Fibroblast of lung (primary cell): ENCODE results near the gene SH3BP4. TPM values are rescaled to one million over a fixed set of nuclear protein-coding genes. Genes with fewer than 3 reads are reported as not detected.

Experiments
- DNase-seq, 2 donors: peaks; one replicate each; pipeline versions ENCODE4 v3.0.0 to v3.0.0-alpha.2; 2010; ENCODE audit warnings: low read depth in 2 of 2
- H2AFZ ChIP-seq: 2 replicates; pipeline ENCODE4 v1.5.1; 2012; ENCODE audit warnings: low read length, control low read depth, inconsistent platforms
- H3K27ac ChIP-seq: 2 replicates; pipeline ENCODE4 v1.5.1; 2011; ENCODE audit warnings: low read length, control low read depth; ENCODE audit not compliant: insufficient read depth
- H3K27me3 ChIP-seq: 2 replicates; pipeline ENCODE4 v1.5.1; 2011; ENCODE audit warnings: mild to moderate bottlenecking, low read length; ENCODE audit not compliant: control insufficient read depth, insufficient read depth
- H3K36me3 ChIP-seq: 2 replicates; pipeline ENCODE4 v1.5.1; 2011; ENCODE audit warnings: low read length; ENCODE audit not compliant: control insufficient read depth, insufficient read depth
- H3K4me1 ChIP-seq: 2 replicates; pipeline ENCODE4 v1.5.1; 2011; ENCODE audit warnings: low read length; ENCODE audit not compliant: control insufficient read depth, insufficient read depth; ENCODE audit errors: extremely low read depth
- H3K4me2 ChIP-seq: 2 replicates; pipeline ENCODE4 v1.5.1; 2011; ENCODE audit warnings: low read length, control low read depth; ENCODE audit not compliant: insufficient read depth; ENCODE audit errors: extremely low read depth
- H3K4me3 ChIP-seq, 4 experiments: fragments of 200-600 bp in 1 of 4; sonication (generic) in 1 of 4; replicated peaks in 1 of 4; 2 replicates each; pipeline ENCODE4 v1.5.1; 2011 to 2016; ENCODE audit warnings: low read length in 4 of 4, low read depth in 3 of 4, mild to moderate bottlenecking in 3 of 4, control low read depth in 2 of 4, inconsistent platforms in 1 of 4, mixed read lengths in 1 of 4; ENCODE audit not compliant: insufficient read depth in 1 of 4; ENCODE audit errors: control extremely low read depth in 1 of 4
- H3K79me2 ChIP-seq: 2 replicates; pipeline ENCODE4 v1.5.1; 2012; ENCODE audit warnings: mild to moderate bottlenecking, low read length, inconsistent platforms; ENCODE audit not compliant: control insufficient read depth, insufficient read depth
- H3K9ac ChIP-seq: 2 replicates; pipeline ENCODE4 v1.5.1; 2011; ENCODE audit warnings: mild to moderate bottlenecking, low read length, control low read depth; ENCODE audit not compliant: insufficient read depth
- H3K9me3 ChIP-seq: 2 replicates; pipeline ENCODE4 v1.5.1; 2012; ENCODE audit warnings: low read depth, low read length; ENCODE audit not compliant: control insufficient read depth, insufficient read depth
- H4K20me1 ChIP-seq: 2 replicates; pipeline ENCODE4 v1.5.1; 2011; ENCODE audit warnings: low read length; ENCODE audit not compliant: control insufficient read depth, insufficient read depth; ENCODE audit errors: extremely low read depth
- CTCF ChIP-seq, 2 donors: IDR thresholded peaks in 1 of 2; conservative IDR thresholded peaks in 1 of 2; 1 replicate in 1 of 2; 2 replicates in 1 of 2; pipeline ENCODE4 v1.5.1; 2011 to 2012; ENCODE audit warnings: low read length in 2 of 2, control low read depth in 1 of 2, inconsistent platforms in 1 of 2, low read depth in 1 of 2, mild to moderate bottlenecking in 1 of 2
- EZH2 ChIP-seq: IDR thresholded peaks from 2 replicates; pipeline ENCODE4 v1.5.1; 2012; ENCODE audit warnings: low read length, control low read depth, mild to moderate bottlenecking; ENCODE audit errors: missing control alignments
- polyA plus RNA-seq, 2 donors: library from polyadenylated mRNA; depleted of rRNA in 1 of 2; stranded (reverse) in 1 of 2; unstranded in 1 of 2; fragments of >200 nt; gene quantifications; 2 replicates each; pipeline ENCODE4 v1.2.1, GENCODE V29; 2011 to 2012; ENCODE audit warnings: missing spikeins in 1 of 2
- total RNA-seq: library from RNA; depleted of rRNA; stranded (reverse); fragments of >200 nt; gene quantifications from 2 replicates; pipeline ENCODE4 v1.2.1, GENCODE V29; 2014

Gene SH3BP4
- total and polyA plus RNA-seq, 2 donors (not counting 1 experiment from before 2014, with no cell fraction given), result 74.8 to 86.6 TPM

- Histone ChIP-seq H3K4me3 (no peak overlapping the region), H3K27me3 (no peaks in the 10 kb centered on the region), H3K27ac (no peak overlapping the region), H3K9me3 (no peaks in the 10 kb centered on the region), H3K9ac (no peak overlapping the region), H3K79me2 (peaks cover 100% of the 10 kb centered on the region), H4K20me1 (no peaks in the 10 kb centered on the region), H3K36me3 (peaks cover 9% of the 10 kb centered on the region), H3K4me2 (no peak overlapping the region), H2AFZ (no peak overlapping the region), H3K4me1 (no peaks in the 10 kb centered on the region)
- TF ChIP-seq CTCF (conservative IDR thresholded peaks at IDR 0.05 in 1 of 2, IDR thresholded peaks at IDR 0.05 in 1 of 2; ENCODE audit: low read depth in 1 of 2, low read length in 2 of 2) (no peak), EZH2 (no peak)
- DNase-seq, result no peak
Measured at GRCh38 chr2:235006986-235007385, 55.2 kb downstream of the SH3BP4 start.

GRCh38 chr2:235007664-235008457 lies 56.0 kb downstream of the SH3BP4 start:
- Histone ChIP-seq H4K20me1 (no peaks in the 10 kb centered on the region), H3K27me3 (no peaks in the 10 kb centered on the region), H3K79me2 (peaks cover 100% of the 10 kb centered on the region), H3K9ac (no peak overlapping the region), H3K9me3 (no peaks in the 10 kb centered on the region), H3K27ac (no peak overlapping the region), H3K4me3 (no peak overlapping the region), H3K4me1 (no peaks in the 10 kb centered on the region), H2AFZ (no peak overlapping the region), H3K4me2 (no peak overlapping the region), H3K36me3 (peaks cover 16% of the 10 kb centered on the region)
- DNase-seq, result no peak
- TF ChIP-seq CTCF (conservative IDR thresholded peaks at IDR 0.05 in 1 of 2, IDR thresholded peaks at IDR 0.05 in 1 of 2; ENCODE audit: low read depth in 1 of 2, low read length in 2 of 2) (no peak), EZH2 (no peak)

GRCh38 chr2:235008584-235009044 lies 56.8 kb downstream of the SH3BP4 start:
- H3K36me3 ChIP-seq, result peaks cover 14% of the 10 kb centered on the region
- H3K4me1 ChIP-seq, result no peaks in the 10 kb centered on the region
- TF ChIP-seq EZH2, result no peak
- no peak for TF ChIP-seq CTCF (conservative IDR thresholded peaks at IDR 0.05 in 1 of 2, IDR thresholded peaks at IDR 0.05 in 1 of 2; ENCODE audit: low read depth in 1 of 2, low read length in 2 of 2)
- H3K9ac ChIP-seq, result no peak overlapping the region
- no peak overlapping the region for H3K4me3 ChIP-seq
- H3K27me3 ChIP-seq, result no peaks in the 10 kb centered on the region
- no peak overlapping the region for H2AFZ ChIP-seq
- H3K4me2 ChIP-seq, result no peak overlapping the region
- H4K20me1 ChIP-seq, result no peaks in the 10 kb centered on the region
- H3K9me3 ChIP-seq, result no peaks in the 10 kb centered on the region
- H3K27ac ChIP-seq, result no peak overlapping the region
- peaks cover 100% of the 10 kb centered on the region for H3K79me2 ChIP-seq
- no peak for DNase-seq
